Glutamatergic neuron (in vitro differentiated cells): ENCODE data around the gene PAQR4. TPM values are rescaled to one million over a fixed set of nuclear protein-coding genes. Genes with fewer than 3 reads are reported as not detected.

Experiments used
- DNase-seq: peaks from one replicate; pipeline ENCODE4 v3.0.0; 2022
- H3K27ac Mint-ChIP-seq: one replicate; pipeline ENCODE4 v1.8.0; 2020; ENCODE audit warnings: mild to moderate bottlenecking, mixed read lengths, inconsistent platforms; ENCODE audit not compliant: unreplicated experiment
- H3K27me3 Mint-ChIP-seq: one replicate; pipeline ENCODE4 v1.8.0; 2020; ENCODE audit warnings: mild to moderate bottlenecking, moderate library complexity, mixed read lengths, inconsistent platforms; ENCODE audit not compliant: unreplicated experiment
- H3K36me3 Mint-ChIP-seq: one replicate; pipeline ENCODE4 v1.8.0; 2020; ENCODE audit warnings: mild to moderate bottlenecking, mixed read lengths, inconsistent platforms; ENCODE audit not compliant: unreplicated experiment
- H3K4me1 Mint-ChIP-seq: one replicate; pipeline ENCODE4 v1.8.0; 2020; ENCODE audit warnings: mild to moderate bottlenecking, low read depth, mixed read lengths, inconsistent platforms; ENCODE audit not compliant: unreplicated experiment
- H3K4me3 Mint-ChIP-seq: one replicate; pipeline ENCODE4 v1.8.0; 2020; ENCODE audit warnings: mild to moderate bottlenecking, mixed read lengths, inconsistent platforms; ENCODE audit not compliant: unreplicated experiment
- H3K9me3 Mint-ChIP-seq: one replicate; pipeline ENCODE4 v1.8.0; 2020; ENCODE audit warnings: mild to moderate bottlenecking, moderate library complexity, mixed read lengths, inconsistent platforms; ENCODE audit not compliant: unreplicated experiment
- total RNA-seq: library from RNA; stranded (reverse); fragmentation: NEBNext Ultra II Directional; extraction: Animal tissue kit (Norgen Biotek cat#: 25700); gene quantifications from one replicate; pipeline ENCODE4 v1.2.1, GENCODE V29; 2021; ENCODE audit not compliant: unreplicated experiment
- TF ChIP-seq, protein P1 (sequence below): fragments of 200-600 bp; sonication (generic); IDR thresholded peaks from one replicate; pipeline ENCODE4 v1.5.0; 2021; ENCODE audit not compliant: partially characterized antibody, unreplicated experiment

PAQR4 gene
- total RNA-seq, 1 donor from 2014 or later = 69.1 TPM

DNA sequence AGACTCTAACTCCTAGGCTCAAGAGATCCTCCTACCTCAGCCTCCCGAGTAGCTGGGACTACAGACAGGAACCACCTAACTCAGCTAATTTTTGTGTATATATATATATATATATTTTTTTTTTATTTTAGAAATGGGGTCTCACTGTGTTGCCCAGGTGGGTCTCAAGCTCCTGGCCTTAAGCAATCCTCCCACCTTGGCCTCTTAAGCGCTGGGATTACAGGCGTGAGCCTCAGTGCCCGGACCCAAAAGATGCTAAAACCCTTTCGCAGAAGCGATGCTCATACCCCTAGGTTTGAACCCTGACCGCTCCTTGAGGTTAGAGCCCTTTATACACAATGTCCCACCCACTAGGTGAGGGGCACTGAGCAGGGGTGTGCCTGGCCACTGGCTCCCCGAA lies 41.4 kb downstream of the PAQR4 start:
- no peak overlapping the region for H3K27ac Mint-ChIP-seq
- no peak overlapping the region for H3K4me3 Mint-ChIP-seq
- no peaks in the 10 kb centered on the region for H3K36me3 Mint-ChIP-seq
- H3K4me1 Mint-ChIP-seq = peaks cover 2% of the 10 kb centered on the region
- DNase-seq = no peak
- peaks cover 4% of the 10 kb centered on the region for H3K9me3 Mint-ChIP-seq
- peaks cover 20% of the 10 kb centered on the region for H3K27me3 Mint-ChIP-seq
- TF ChIP-seq, protein P1, sequence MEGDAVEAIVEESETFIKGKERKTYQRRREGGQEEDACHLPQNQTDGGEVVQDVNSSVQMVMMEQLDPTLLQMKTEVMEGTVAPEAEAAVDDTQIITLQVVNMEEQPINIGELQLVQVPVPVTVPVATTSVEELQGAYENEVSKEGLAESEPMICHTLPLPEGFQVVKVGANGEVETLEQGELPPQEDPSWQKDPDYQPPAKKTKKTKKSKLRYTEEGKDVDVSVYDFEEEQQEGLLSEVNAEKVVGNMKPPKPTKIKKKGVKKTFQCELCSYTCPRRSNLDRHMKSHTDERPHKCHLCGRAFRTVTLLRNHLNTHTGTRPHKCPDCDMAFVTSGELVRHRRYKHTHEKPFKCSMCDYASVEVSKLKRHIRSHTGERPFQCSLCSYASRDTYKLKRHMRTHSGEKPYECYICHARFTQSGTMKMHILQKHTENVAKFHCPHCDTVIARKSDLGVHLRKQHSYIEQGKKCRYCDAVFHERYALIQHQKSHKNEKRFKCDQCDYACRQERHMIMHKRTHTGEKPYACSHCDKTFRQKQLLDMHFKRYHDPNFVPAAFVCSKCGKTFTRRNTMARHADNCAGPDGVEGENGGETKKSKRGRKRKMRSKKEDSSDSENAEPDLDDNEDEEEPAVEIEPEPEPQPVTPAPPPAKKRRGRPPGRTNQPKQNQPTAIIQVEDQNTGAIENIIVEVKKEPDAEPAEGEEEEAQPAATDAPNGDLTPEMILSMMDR = no peak

GRCh38 chr16:3012246-3012645 lies 43.1 kb downstream of the PAQR4 start:
- no peak overlapping the region for H3K27ac Mint-ChIP-seq

DNA sequence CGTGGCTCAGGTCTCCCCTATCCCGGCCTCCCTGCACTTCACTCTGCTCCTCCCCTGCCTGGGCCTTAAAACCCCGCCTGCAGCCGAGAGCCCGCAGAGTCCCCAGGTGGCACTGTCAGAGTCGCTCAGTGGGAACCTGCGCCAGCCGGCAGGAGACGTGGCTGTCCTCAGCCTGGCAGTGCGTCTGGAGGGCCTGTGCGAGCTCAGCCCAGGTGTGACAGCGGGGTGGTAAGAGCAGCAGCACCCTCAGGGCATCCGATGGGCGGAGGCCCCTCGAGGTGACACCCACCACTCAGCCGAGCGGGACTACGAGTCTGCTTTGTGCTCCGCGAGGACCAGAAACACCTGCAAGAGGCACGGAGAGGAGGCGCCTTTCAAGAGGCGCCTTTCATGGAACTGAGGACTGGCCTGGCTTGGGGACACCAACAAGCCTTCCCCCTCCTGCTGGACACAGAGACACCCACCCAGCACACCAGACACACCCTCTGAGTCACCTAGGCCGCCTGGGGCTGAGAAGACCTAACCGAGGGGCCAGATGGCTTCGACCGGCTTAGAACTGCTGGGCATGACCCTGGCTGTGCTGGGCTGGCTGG lies 43.8 kb downstream of the PAQR4 start, which contains the start of gene CLDN9:
Gene CLDN9, plus strand, starts transcription at position 96 of the 593 bp plus-strand sequence. Its CDS starts 440 bp downstream, at position 536.
- H3K4me1 Mint-ChIP-seq = peaks cover 2% of the 10 kb centered on the region
- no peaks in the 10 kb centered on the region for H3K36me3 Mint-ChIP-seq
- TF ChIP-seq, protein P1 = no peak
- DNase-seq = peak; percentile 40
- H3K27ac Mint-ChIP-seq = no peak within 1 kb of the TSS
- H3K9me3 Mint-ChIP-seq = peaks cover 3% of the 10 kb centered on the region
- no peak within 1 kb of the TSS for H3K4me3 Mint-ChIP-seq
- H3K27me3 Mint-ChIP-seq = peaks cover 23% of the 10 kb centered on the region

More at GRCh38 chr16:3012246-3012645, 43.1 kb downstream of the PAQR4 start:
- TF ChIP-seq, protein P1 = no peak
- DNase-seq = peak; percentile 39
- Mint-ChIP-seq H3K4me3 (no peak overlapping the region), H3K9me3 (peaks cover 3% of the 10 kb centered on the region), H3K4me1 (peaks cover 2% of the 10 kb centered on the region), H3K36me3 (no peaks in the 10 kb centered on the region), H3K27me3 (peaks cover 23% of the 10 kb centered on the region)

- no peak overlapping the region for H3K27ac Mint-ChIP-seq
- H3K36me3 Mint-ChIP-seq = no peaks in the 10 kb centered on the region
- no peaks in the 10 kb centered on the region for H3K4me1 Mint-ChIP-seq
- TF ChIP-seq, protein P1 = no peak
- H3K27me3 Mint-ChIP-seq = peaks cover 20% of the 10 kb centered on the region
- H3K9me3 Mint-ChIP-seq = peaks cover 3% of the 10 kb centered on the region
- H3K4me3 Mint-ChIP-seq = no peak overlapping the region
- DNase-seq = no peak
Observed at GRCh38 chr16:3013491-3013951, 44.4 kb downstream of the PAQR4 start.

DNA sequence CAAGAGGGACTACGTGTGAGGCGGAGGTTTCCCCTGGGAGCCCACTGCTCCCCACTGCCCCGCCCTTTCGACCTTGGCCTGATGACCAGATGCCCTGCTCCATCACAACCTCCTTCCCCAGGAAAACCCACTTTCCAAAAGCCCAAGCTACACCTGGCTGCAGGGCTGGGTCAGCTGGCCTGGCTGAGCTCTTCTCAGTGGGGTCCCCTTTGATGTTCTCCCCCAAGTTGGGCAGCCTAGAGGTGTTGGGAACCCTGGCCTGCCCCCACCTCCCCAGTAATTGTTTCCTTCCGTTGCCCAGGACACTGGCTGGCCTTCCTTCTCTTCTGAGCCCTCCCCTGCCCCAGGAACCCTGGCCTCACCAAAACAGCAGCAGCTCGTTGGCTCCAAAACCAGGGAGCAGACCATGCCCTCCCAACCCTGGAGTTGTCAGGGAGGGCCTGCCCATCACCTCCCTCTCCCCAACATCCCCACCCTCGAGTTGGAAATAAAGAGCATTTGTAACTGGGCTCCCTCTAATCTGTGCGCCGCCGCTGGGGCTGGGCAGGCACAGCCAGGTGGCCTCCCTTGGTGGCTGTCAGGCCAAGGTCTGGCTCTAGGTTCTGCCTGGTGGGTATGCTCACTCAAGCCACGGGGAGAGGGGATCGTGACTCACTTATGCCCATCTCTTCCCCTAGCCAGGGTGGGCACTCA lies 45.0 kb downstream of the PAQR4 start:
- DNase-seq = no peak
- Mint-ChIP-seq H3K27me3 (peaks cover 16% of the 10 kb centered on the region), H3K4me1 (no peaks in the 10 kb centered on the region), H3K36me3 (no peaks in the 10 kb centered on the region), H3K27ac (no peak overlapping the region), H3K9me3 (peaks cover 3% of the 10 kb centered on the region), H3K4me3 (no peak overlapping the region)
- TF ChIP-seq, protein P1 = no peak
